GM13976 (cell line): ENCODE results near the gene PML.
"Not testable (repeated sequence)": the region's sequence is repeated elsewhere in the genome, so short reads cannot be mapped to it uniquely, and the experiment has no call there.

Source experiments
- DNase-seq: peaks from one replicate; pipeline ENCODE4 v3.0.0; 2012; ENCODE audit warnings: low spot score
- CTCF ChIP-seq: IDR thresholded peaks from 2 replicates; pipeline ENCODE4 v1.5.1; 2012; ENCODE audit warnings: borderline replicate concordance, mild to moderate bottlenecking; ENCODE audit not compliant: insufficient read depth; ENCODE audit errors: extremely low read depth, missing control alignments, control extremely low read depth
- in situ Hi-C: fragments of 300-500 bp; cut with MboI; formaldehyde crosslinking; loops from one replicate; pipeline ENCODE4 v1.12.0; 2022; ENCODE audit warnings: low sequenced_read_pairs, mixed read lengths, inconsistent platforms; ENCODE audit not compliant: unreplicated experiment

Gene PML

GRCh38 chr15:73965758-73966113, 28.8 kb upstream of the PML start:
- TF ChIP-seq CTCF, result no peak
- DNase-seq, result peak; percentile 71
- in situ Hi-C loops, result no loop called here

DNA sequence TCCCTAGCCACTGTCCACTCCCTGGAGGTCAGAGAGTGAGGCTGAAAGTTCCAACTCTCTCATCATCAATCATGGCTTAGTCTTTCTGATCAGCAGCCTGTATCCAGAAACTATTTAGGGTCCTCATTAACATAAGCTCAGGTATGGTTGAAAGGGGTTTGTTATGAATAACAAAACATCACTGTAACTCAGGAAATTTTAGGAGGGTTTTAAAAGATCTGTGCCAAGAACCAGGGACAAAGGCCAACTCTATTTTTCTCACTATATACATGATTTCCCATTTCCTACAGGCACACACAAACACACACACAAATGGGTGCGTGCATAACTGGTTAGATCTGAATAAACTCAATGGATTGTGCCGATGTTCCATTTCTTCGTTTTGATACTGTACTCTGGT, 26.1 kb upstream of the PML start:
- in situ Hi-C loops, result no loop called here
- no peak for TF ChIP-seq CTCF
- DNase-seq, result no peak

DNA sequence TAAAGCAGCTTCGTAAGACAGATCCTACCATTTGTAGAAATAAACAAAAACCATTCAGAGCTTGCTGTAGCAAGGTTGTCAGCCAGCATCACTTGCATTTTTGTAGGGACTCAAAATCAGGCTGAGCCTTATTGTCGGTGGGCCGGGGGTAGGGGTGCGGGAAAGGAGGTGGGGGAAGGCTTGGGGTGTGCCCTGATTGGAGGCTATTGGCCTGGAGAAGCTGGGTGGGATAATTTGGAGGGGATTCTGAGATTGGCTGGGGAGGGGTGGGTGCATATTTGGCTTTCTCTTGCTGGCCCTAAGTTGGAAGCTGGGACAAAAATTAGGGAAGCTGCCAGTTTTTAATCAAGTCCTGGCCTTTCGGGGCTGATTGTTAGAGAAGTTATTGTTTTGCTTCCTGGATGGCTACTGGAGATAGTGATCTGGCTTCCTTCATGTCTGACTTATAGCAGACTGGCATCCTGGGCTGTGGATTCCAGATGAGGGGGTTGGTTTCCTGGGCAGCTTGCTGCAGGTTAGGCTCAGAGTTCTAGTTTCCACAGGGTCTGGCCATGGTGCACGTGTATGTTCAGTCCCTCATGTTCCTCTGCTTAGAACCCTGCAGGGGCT, 25.3 kb upstream of the PML start:
- no peak for DNase-seq
- in situ Hi-C loops, result no loop called here
- no peak for TF ChIP-seq CTCF

DNA sequence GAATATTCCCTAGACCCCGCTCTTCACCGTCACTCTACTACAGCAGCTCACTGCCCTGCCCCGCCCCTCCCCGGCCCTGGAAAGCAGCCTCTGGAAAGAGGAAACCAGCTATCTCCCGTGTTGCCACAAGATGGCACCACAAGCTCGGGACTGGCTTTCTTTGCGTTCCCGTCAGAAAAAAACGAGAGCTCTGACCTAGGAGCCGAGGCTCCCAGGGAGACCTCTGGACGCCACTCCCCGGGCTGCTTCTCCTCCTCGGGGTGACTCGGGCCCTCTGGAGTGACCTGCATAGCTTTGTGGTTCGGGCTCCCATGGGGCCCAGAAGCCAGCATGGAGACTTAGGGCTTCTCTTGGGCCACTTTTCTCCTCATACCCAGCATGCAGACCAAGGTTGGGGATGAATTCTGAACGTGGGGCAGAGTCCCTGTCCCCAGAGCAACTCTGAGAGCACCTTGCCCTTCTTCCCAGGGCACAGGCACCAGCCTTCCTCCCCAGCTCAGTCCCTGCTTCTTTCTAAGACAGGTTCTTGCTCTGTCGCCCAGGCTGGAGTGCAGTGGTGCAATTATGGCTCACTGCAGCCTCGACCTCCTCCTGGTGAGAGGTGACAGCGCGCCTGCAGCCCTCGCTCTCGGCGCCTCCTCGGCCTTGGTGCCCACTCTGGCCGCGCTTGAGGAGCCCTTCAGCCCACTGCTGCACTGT, 21.4 kb upstream of the PML start:
- in situ Hi-C loops, result no loop called here
- peak; percentile 87 for DNase-seq
- peak; percentile 78 for TF ChIP-seq CTCF

DNA sequence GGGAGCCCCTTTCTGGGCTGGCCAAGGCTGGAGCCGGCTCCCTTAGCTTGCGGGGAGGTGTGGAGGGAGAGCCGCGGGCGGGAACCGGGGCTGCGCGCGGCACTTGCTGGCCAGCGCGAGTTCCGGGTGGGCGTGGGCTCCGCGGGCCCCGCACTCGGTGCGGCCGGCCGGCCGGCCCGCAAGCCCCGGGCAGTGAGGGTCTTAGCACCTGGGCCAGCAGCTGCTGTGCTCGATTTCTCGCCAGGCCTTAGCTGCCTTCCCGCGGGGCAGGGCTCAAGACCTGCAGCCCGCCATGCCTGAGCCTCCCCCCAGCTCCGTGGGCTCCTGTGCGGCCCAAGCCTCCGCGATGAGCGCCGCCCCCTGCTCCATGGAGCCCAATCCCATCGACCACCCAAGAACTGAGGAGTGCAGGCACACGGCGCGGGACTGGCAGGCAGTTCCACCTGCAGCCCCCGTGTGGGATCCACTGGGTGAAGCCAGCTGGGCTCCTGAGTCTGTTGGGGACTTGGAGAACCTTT, 20.8 kb upstream of the PML start:
- in situ Hi-C loops, DNase-seq: not testable (repeated sequence)

GRCh38 chr15:73975440-73976125, 18.9 kb upstream of the PML start:
- in situ Hi-C loops, result not testable (repeated sequence)

GRCh38 chr15:73978896-73979295, 15.6 kb upstream of the PML start:
- no peak for TF ChIP-seq CTCF
- in situ Hi-C loops, result no loop called here

More at GRCh38 chr15:73975440-73976125, 18.9 kb upstream of the PML start:
- not testable (repeated sequence) for DNase-seq

More at GRCh38 chr15:73978896-73979295, 15.6 kb upstream of the PML start:
- DNase-seq, result no peak
